SK-MEL-5 (cell line): Measurements from ENCODE around the gene FAF1. TPM values are rescaled to one million over a fixed set of nuclear protein-coding genes. Genes with fewer than 3 reads are reported as not detected.

Experiments used
- DNase-seq: peaks from one replicate; pipeline ENCODE4 v3.0.0-alpha.2; 2016; ENCODE audit warnings: low read depth, low spot score
- in situ Hi-C: cut with HindIII; loops from 2 replicates; pipeline ENCODE4 v1.10.0; 2016; ENCODE audit warnings: low sequenced_read_pairs, high pct_unique_total_duplicates, low pct_unique_long_range_greater_than_20kb
- total RNA-seq: library from RNA; depleted of rRNA; stranded (reverse); fragments of >200 nt; shearing (Covaris generic); gene quantifications from 2 replicates; pipeline ENCODE4 v1.2.3, GENCODE V29; 2014

FAF1 gene
- total RNA-seq, 1 experiment from 2014 or later = 73.3 TPM

- in situ Hi-C loops = no loop called here
- DNase-seq = no peak
Observed at GRCh38 chr1:50610563-50610962, 349.5 kb downstream of the FAF1 start.

- no peak for DNase-seq
- in situ Hi-C loops = no loop called here
Observed at GRCh38 chr1:50609508-50609907, 350.6 kb downstream of the FAF1 start.

- DNase-seq = peak; percentile 77
- in situ Hi-C loops = no loop called here
Observed at GRCh38 chr1:50605186-50605875, 354.7 kb downstream of the FAF1 start.

GRCh38 chr1:50604580-50604979 is 355.5 kb downstream of the FAF1 start:
- no peak for DNase-seq
- in situ Hi-C loops = no loop called here

GRCh38 chr1:50603274-50604271 is 356.5 kb downstream of the FAF1 start:
- DNase-seq = no peak
- in situ Hi-C loops = no loop called here

- no peak for DNase-seq
- in situ Hi-C loops = no loop called here
Observed at GRCh38 chr1:50599546-50599945, 360.5 kb downstream of the FAF1 start.

- no peak for DNase-seq
- in situ Hi-C loops = no loop called here
Observed at GRCh38 chr1:50595874-50596273, 364.2 kb downstream of the FAF1 start.

GRCh38 chr1:50593515-50593914 is 366.6 kb downstream of the FAF1 start:
- in situ Hi-C loops = no loop called here

GRCh38 chr1:50591598-50591997 is 368.5 kb downstream of the FAF1 start:
- in situ Hi-C loops = no loop called here
- DNase-seq = no peak

More at GRCh38 chr1:50593515-50593914, 366.6 kb downstream of the FAF1 start:
- no peak for DNase-seq

GRCh38 chr1:50582346-50582745 is 377.7 kb downstream of the FAF1 start:
- in situ Hi-C loops = no loop called here
- DNase-seq = no peak

GRCh38 chr1:50570066-50570468 is 390.0 kb downstream of the FAF1 start:
- in situ Hi-C loops = no loop called here
- DNase-seq = no peak

- in situ Hi-C loops = no loop called here
- DNase-seq = peak; percentile 75
Observed at GRCh38 chr1:50568782-50569181, 391.3 kb downstream of the FAF1 start.

- DNase-seq = no peak
- in situ Hi-C loops = no loop called here
Observed at GRCh38 chr1:50566405-50566804, 393.7 kb downstream of the FAF1 start.

GRCh38 chr1:50564417-50564816 is 395.6 kb downstream of the FAF1 start:
- in situ Hi-C loops = no loop called here
- no peak for DNase-seq

- in situ Hi-C loops = no loop called here
- DNase-seq = no peak
Observed at GRCh38 chr1:50562106-50562505, 398.0 kb downstream of the FAF1 start.

- no peak for DNase-seq
- in situ Hi-C loops = no loop called here
Observed at GRCh38 chr1:50559421-50559820, 400.6 kb downstream of the FAF1 start.

- DNase-seq = no peak
- in situ Hi-C loops = no loop called here
Observed at GRCh38 chr1:50553921-50554320, 406.1 kb downstream of the FAF1 start.

- in situ Hi-C loops = no loop called here
- DNase-seq = no peak
Observed at GRCh38 chr1:50548243-50548642, 411.8 kb downstream of the FAF1 start.

GRCh38 chr1:50542362-50542761 is 417.7 kb downstream of the FAF1 start:
- no peak for DNase-seq
- in situ Hi-C loops = no loop called here
